ENCODE data around the gene SYNJ2. TPM values are rescaled to one million over a fixed set of nuclear protein-coding genes. Genes with fewer than 3 reads are reported as not detected.

SYNJ2 gene
- total RNA-seq, 1 experiment from 2014 or later: 70.0 TPM

DNA sequence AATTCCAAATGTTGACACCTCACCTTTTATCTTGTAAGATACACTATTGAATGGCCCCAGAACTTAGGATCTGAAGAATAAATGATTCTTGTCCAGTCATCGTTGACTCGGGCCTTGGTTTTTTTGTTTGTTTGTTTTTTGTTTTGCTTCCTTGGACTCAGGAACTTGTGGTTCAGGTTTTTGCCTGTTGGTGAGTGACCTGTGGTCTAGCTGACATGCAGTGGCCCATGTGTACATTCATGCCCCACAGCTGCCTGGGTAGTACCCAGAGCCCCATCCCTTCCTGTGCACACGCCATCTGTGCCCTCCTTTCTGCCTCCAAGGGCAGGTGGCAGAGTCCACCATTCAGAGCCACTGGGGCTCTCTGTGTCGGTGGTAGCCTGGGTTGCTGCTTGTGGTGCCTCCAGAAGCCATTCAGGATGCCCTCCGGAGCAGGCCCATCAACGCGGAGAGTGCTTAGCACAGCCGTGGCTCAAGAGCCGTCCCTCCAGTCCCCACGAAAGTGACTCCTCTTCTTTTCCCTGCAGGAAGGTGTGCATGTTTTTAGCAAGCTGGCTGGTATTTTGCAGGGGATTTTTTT is 85.9 kb downstream of the SYNJ2 start:
- Histone ChIP-seq H3K4me3 (ENCODE audit: low read depth in 2 of 2, low read length in 2 of 2) (no peak overlapping the region), H3K4me1 (ENCODE audit: control insufficient read depth, insufficient read depth, low read length) (peaks cover 41% of the 10 kb centered on the region), H3K27me3 (ENCODE audit: control insufficient read depth, insufficient read depth, low read length) (no peaks in the 10 kb centered on the region), H3K27ac (ENCODE audit: low read length) (peak overlapping the region; percentile 74), H3K9me3 (ENCODE audit: control insufficient read depth, insufficient read depth, low read depth, low read length) (no peaks in the 10 kb centered on the region), H3K36me3 (ENCODE audit: control insufficient read depth, insufficient read depth, low read length) (peaks cover 8% of the 10 kb centered on the region)
- no peak for ATAC-seq
- DNase-seq (ENCODE audit: low read depth, low spot score): no peak
- CTCF ChIA-PET: no interaction called here
- POLR2A ChIA-PET: no interaction called here
- TF ChIP-seq, protein P1, sequence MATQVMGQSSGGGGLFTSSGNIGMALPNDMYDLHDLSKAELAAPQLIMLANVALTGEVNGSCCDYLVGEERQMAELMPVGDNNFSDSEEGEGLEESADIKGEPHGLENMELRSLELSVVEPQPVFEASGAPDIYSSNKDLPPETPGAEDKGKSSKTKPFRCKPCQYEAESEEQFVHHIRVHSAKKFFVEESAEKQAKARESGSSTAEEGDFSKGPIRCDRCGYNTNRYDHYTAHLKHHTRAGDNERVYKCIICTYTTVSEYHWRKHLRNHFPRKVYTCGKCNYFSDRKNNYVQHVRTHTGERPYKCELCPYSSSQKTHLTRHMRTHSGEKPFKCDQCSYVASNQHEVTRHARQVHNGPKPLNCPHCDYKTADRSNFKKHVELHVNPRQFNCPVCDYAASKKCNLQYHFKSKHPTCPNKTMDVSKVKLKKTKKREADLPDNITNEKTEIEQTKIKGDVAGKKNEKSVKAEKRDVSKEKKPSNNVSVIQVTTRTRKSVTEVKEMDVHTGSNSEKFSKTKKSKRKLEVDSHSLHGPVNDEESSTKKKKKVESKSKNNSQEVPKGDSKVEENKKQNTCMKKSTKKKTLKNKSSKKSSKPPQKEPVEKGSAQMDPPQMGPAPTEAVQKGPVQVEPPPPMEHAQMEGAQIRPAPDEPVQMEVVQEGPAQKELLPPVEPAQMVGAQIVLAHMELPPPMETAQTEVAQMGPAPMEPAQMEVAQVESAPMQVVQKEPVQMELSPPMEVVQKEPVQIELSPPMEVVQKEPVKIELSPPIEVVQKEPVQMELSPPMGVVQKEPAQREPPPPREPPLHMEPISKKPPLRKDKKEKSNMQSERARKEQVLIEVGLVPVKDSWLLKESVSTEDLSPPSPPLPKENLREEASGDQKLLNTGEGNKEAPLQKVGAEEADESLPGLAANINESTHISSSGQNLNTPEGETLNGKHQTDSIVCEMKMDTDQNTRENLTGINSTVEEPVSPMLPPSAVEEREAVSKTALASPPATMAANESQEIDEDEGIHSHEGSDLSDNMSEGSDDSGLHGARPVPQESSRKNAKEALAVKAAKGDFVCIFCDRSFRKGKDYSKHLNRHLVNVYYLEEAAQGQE (IDR thresholded peaks at IDR 0.05; ENCODE audit: insufficient read depth in 1 of 2, low read depth in 2 of 2, low read length in 1 of 2): no peak
- TF ChIP-seq POLR2AphosphoS5 (IDR thresholded peaks at IDR 0.05; ENCODE audit: low read depth, low read length) (no peak), SIN3A (IDR thresholded peaks at IDR 0.05; ENCODE audit: borderline replicate concordance, insufficient read depth, low read depth, low read length) (no peak), TCF7L2 (IDR thresholded peaks at IDR 0.05; ENCODE audit: low read depth, low read length) (no peak)
- TF ChIP-seq, protein P2, sequence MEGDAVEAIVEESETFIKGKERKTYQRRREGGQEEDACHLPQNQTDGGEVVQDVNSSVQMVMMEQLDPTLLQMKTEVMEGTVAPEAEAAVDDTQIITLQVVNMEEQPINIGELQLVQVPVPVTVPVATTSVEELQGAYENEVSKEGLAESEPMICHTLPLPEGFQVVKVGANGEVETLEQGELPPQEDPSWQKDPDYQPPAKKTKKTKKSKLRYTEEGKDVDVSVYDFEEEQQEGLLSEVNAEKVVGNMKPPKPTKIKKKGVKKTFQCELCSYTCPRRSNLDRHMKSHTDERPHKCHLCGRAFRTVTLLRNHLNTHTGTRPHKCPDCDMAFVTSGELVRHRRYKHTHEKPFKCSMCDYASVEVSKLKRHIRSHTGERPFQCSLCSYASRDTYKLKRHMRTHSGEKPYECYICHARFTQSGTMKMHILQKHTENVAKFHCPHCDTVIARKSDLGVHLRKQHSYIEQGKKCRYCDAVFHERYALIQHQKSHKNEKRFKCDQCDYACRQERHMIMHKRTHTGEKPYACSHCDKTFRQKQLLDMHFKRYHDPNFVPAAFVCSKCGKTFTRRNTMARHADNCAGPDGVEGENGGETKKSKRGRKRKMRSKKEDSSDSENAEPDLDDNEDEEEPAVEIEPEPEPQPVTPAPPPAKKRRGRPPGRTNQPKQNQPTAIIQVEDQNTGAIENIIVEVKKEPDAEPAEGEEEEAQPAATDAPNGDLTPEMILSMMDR (IDR thresholded peaks at IDR 0.05): no peak
- intact Hi-C loops (cut with micrococcal nuclease; ENCODE audit: unreplicated experiment) (loop anchor here (2.0 kb wide), 1 partner anchor 81 kb away; no protein-coding TSS in a partner anchor), in situ Hi-C loops (cut with HindIII; ENCODE audit: low pct_unique_long_range_greater_than_20kb, low sequenced_read_pairs) (no loop called here)
- BruUV-seq (replicated peaks): TSS peak; percentile 18

DNA sequence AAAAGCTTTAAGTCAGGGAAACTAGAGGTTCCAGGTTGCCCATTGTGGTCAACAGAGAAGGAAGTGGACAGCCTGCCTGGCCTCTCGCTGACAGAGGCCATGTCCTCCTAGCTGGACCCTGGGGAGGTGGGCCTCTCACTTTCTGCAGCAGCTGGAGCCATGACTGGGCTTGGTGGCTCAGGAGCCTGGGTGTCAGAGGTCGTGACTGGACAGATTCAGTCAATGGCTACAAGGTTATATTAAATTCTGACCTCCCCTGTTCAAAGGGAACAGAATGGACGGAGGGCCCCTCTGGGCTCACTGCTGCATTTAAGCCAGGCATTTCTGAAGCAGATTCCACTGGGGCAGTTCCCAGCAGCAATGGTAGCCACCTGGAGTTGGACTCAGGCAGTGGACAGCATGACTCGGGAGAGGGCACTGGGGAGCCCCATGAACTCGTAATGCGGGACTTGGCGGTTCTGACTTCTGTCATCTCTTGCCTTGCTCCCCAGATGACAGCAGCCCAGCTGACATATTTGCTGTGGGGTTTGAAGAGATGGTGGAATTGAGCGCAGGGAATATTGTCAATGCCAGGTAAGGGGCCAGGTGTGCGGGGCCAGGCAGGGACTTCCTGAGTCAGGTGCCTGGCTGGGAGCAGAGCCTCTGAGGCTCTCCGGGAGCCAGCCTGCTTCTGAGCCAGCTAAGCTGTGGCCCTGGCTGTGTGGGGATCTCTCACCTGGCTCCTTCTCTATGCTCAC is 86.7 kb downstream of the SYNJ2 start:
- intact Hi-C loops (cut with micrococcal nuclease; ENCODE audit: unreplicated experiment): loop anchor here (2.0 kb wide), 1 partner anchor 82 kb away; no protein-coding TSS in a partner anchor
- H3K9me3 ChIP-seq (ENCODE audit: control insufficient read depth, insufficient read depth, low read depth, low read length): no peaks in the 10 kb centered on the region
- TF ChIP-seq SIN3A (IDR thresholded peaks at IDR 0.05; ENCODE audit: borderline replicate concordance, insufficient read depth, low read depth, low read length): no peak
- TF ChIP-seq, protein P2 (IDR thresholded peaks at IDR 0.05): no peak
- TF ChIP-seq POLR2AphosphoS5 (IDR thresholded peaks at IDR 0.05; ENCODE audit: low read depth, low read length): no peak
- TF ChIP-seq, protein P1 (IDR thresholded peaks at IDR 0.05; ENCODE audit: insufficient read depth in 1 of 2, low read depth in 2 of 2, low read length in 1 of 2): no peak
- no peak for TF ChIP-seq TCF7L2 (IDR thresholded peaks at IDR 0.05; ENCODE audit: low read depth, low read length)
- ChIA-PET CTCF (interaction anchor here (0.5 kb wide), 1 partner anchor 399 kb away, joined by 10 read pairs; no protein-coding TSS in a partner anchor), POLR2A (interaction anchor here (0.6 kb wide), 1 partner anchor 575 kb away, joined by 7 read pairs; no protein-coding TSS in a partner anchor)
- H3K27me3 ChIP-seq (ENCODE audit: control insufficient read depth, insufficient read depth, low read length): no peaks in the 10 kb centered on the region
- H3K4me1 ChIP-seq (ENCODE audit: control insufficient read depth, insufficient read depth, low read length): peaks cover 41% of the 10 kb centered on the region
- no peak overlapping the region for H3K4me3 ChIP-seq (ENCODE audit: low read depth in 2 of 2, low read length in 2 of 2)
- in situ Hi-C loops (cut with HindIII; ENCODE audit: low pct_unique_long_range_greater_than_20kb, low sequenced_read_pairs): no loop called here
- ATAC-seq (peak; percentile 40), DNase-seq (ENCODE audit: low read depth, low spot score) (no peak)
- H3K27ac ChIP-seq (ENCODE audit: low read length): peak overlapping the region; percentile 74
- BruUV-seq (replicated peaks): no TSS peak
- H3K36me3 ChIP-seq (ENCODE audit: control insufficient read depth, insufficient read depth, low read length): peaks cover 8% of the 10 kb centered on the region
